HG02943 (cell line): Measurements from ENCODE around the gene NR2F2.

Experiments
- ATAC-seq: cut with Tn5 transposase; IDR thresholded peaks from one replicate; pipeline ENCODE4 v1.9.1; 2021; ENCODE audit warnings: mild to moderate bottlenecking, low read depth, moderate library complexity; ENCODE audit not compliant: unreplicated experiment

Gene NR2F2

GRCh38 chr15:96352604-96353405, 22.3 kb downstream of the NR2F2 start:
- no peak for ATAC-seq

GRCh38 chr15:96353416-96353929, 23.0 kb downstream of the NR2F2 start:
- ATAC-seq: no peak

- no peak for ATAC-seq
These were observed 23.6 kb downstream of the NR2F2 start for GRCh38 chr15:96353930-96354730.

DNA sequence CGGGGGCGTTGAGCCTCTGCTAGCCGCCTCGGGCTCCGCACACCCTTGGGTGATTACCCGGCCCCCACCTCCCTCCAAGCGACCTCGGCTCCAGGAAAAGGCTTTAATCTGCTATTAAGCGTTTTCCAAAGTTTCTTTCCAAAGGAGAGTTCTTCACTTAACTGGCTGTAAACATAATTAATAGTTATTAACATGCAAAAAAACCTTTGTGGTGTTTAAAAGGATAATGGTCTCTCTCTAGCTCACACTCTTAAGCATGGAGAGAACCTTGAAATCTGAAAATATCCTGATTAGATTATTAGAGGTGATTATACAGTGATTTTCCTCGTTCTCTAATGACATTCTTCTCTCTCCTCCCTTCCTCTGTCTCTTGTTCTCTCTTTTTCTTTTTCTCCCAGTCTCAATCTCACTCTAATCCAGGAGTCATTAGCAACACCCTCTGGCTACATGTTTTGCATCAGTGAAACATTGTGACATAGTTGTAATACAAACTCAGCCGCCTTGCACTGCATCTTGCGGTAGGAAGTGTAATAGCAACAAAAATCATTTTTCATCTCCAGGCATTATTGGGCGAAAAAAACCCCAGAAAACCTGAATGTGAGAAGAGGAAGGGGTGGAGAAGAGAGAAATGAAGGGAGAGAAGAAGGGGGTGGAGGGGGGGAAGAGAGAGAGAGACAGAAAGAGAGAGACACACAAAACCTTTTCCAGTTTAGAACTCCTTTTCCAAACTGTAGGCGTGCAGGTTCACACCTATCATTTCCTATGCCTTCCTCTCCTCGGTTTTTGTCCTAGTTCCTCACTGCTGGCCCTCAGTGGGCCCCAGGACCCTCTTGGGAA, 24.4 kb downstream of the NR2F2 start:
- ATAC-seq: no peak

GRCh38 chr15:96355568-96356187, 25.2 kb downstream of the NR2F2 start:
- ATAC-seq: no peak

DNA sequence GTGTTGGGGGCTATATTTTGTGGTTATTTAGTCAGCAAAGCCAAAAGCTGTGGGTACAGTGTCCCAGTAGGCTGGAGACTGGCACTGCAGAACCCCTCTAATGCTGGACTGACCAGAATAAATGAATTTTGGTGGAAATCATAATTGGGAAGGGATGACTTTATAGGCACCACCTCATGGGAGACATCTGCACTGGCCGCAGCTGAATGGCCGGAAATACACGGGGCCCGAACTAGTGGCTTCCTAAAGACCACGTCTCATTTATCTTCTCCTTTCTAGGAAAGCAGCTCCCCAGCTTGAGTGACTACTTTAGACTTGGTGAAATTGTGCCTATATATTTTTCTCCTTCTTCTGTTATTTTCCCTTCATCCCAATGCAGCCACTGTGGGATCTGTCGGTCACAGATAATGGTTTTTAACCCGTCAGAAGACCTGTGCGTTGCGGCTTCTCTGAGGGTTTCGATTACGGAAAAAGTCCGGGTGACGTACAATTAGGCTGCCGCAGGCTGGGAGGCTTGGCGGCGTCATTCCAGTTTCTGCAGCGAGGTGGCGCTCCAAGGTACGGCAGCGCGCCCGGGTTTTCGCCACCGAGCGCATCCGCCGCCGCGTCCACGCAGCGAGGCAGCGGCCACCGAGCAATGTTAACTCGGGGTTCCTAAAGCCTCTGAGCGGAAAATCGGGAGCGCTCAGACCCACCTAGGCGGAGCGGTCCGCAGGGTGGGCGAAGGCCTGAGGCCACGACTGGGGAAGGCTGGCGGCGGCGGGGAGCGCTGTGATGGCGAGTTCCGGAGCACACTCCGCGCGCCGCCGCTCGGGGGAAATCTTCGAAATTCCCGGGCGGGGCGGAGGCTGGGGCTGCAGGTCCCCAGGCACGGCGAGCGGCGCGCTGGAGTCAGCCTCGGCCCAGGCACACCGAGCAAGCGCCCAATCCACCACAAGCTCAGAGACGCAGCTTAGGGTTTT, 26.3 kb downstream of the NR2F2 start:
- ATAC-seq: peak; percentile 79

- no peak for ATAC-seq
These were observed 27.7 kb downstream of the NR2F2 start for GRCh38 chr15:96358001-96358801.

- ATAC-seq: no peak
These were observed 28.5 kb downstream of the NR2F2 start for GRCh38 chr15:96358821-96359615.

- ATAC-seq: no peak
These were observed 29.4 kb downstream of the NR2F2 start for GRCh38 chr15:96359616-96360521.

- ATAC-seq: no peak
These were observed 30.2 kb downstream of the NR2F2 start for GRCh38 chr15:96360581-96361308.

GRCh38 chr15:96361309-96362010, 31.0 kb downstream of the NR2F2 start:
- no peak for ATAC-seq

GRCh38 chr15:96362011-96362754, 31.7 kb downstream of the NR2F2 start:
- no peak for ATAC-seq

DNA sequence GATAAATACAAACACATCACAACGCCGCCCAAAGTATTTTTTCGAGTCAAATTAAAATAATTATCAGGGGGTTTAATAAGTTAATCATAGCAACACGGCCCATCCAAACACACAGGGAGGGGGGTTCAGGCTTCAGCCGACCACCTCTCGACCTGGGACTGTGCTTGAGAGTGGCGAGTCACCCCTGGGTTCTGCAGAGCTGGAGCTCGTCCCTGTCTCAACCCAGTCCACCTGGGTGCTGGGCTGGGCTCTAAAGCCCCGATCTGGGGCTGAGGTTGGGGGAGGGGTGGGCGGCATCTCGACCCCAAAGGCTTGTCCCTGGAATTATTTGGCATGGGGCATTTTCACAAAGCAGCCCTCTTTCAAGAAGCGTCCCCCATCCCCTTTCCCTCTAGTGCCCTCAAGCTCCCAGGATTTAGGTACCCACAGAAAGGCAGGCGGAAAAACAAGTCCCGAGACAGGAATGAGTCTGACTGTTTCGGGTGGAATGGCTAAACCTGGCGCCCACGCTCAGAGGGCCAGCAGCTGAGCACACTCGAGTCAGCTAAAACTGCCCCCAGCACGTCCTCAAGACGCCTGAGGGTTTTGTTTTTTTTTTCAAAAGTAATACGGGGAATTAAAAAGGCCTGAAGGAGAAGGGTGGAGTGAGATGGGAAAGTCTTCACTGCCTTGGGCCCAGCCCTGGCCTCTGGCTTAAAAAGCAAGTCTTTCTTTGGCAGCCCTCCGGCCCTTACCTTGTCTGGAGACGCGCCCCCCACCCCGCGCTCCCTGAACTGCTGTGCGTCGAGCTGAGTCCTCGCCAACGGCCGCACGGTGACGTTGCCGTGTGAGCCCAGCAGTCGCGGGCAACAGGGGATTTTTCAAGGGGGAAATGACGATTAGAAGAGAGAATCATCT, 32.5 kb downstream of the NR2F2 start:
- ATAC-seq: no peak

GRCh38 chr15:96363707-96364106, 33.2 kb downstream of the NR2F2 start:
- no peak for ATAC-seq
